Measurements from ENCODE around the gene NAPA. TPM values are rescaled to one million over a fixed set of nuclear protein-coding genes. Genes with fewer than 3 reads are reported as not detected.

Gene NAPA
- total and polyA plus RNA-seq, 9 donors: 59.4 to 101 (median 95.0) TPM

DNA sequence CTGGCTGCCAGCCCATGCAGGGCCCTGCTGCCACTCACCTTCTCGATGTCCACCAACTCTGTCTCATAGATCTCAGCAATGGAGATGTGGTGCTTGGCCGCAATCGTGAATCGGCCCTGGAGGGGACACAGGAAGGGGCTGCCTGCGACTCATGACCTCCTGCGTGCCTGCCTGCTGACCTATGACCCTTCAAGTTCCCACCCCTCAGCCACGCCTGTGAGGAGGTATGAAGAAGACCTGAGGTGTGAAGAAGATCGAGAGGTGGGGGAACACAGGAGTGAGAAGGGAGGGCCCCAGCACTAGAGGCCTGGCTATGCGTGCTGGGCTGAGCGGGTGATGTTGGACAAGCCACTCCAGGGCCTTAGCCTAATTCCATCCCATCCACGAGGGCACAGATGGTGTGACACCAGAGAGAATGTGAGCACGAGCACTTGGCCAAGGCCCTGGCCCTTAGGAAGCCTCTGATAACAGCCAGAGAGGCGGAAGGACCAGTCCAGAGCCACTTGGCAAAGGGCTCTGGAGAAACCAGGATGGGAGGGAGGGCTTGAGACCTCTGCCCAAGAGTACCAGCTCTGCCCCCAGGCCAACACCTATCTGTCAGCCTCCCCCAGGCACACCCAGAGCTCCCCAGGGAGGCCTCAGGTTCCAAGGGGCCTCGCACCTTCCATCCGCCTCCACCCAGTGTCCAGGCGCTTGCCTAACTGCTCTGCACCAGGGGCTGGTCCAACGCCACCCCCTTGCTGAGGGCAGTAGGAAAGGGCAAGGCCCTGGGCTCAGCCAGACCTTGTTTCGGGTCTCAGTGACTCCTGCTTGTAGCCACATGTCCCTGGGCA is 21.3 kb downstream of the NAPA start:
- intact Hi-C loops (cut with DNase I): loop anchor here in 1 of 4 donors (2.0 kb wide), 1 partner anchor 61 kb away; no protein-coding TSS in a partner anchor
- Histone ChIP-seq H3K27me3 (no peaks in the 10 kb centered on the region), H3K36me3 (no peaks in the 10 kb centered on the region), H3K4me1 (ENCODE audit: insufficient read depth) (no peaks in the 10 kb centered on the region), H3K4me3 (no peak overlapping the region), H3K9me3 (no peaks in the 10 kb centered on the region), H3K27ac (no peak overlapping the region)
- WGBS, 3 donors: 79 to 81% (median 79%) methylated on average over 18 of the region's 18 CpGs
- DNase-seq: no peak
- TF ChIP-seq EP300 (IDR thresholded peaks at IDR 0.05) (no peak), POLR2A (IDR thresholded peaks at IDR 0.05) (no peak)
- TF ChIP-seq, protein P1, sequence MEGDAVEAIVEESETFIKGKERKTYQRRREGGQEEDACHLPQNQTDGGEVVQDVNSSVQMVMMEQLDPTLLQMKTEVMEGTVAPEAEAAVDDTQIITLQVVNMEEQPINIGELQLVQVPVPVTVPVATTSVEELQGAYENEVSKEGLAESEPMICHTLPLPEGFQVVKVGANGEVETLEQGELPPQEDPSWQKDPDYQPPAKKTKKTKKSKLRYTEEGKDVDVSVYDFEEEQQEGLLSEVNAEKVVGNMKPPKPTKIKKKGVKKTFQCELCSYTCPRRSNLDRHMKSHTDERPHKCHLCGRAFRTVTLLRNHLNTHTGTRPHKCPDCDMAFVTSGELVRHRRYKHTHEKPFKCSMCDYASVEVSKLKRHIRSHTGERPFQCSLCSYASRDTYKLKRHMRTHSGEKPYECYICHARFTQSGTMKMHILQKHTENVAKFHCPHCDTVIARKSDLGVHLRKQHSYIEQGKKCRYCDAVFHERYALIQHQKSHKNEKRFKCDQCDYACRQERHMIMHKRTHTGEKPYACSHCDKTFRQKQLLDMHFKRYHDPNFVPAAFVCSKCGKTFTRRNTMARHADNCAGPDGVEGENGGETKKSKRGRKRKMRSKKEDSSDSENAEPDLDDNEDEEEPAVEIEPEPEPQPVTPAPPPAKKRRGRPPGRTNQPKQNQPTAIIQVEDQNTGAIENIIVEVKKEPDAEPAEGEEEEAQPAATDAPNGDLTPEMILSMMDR (IDR thresholded peaks at IDR 0.05): no peak

DNA sequence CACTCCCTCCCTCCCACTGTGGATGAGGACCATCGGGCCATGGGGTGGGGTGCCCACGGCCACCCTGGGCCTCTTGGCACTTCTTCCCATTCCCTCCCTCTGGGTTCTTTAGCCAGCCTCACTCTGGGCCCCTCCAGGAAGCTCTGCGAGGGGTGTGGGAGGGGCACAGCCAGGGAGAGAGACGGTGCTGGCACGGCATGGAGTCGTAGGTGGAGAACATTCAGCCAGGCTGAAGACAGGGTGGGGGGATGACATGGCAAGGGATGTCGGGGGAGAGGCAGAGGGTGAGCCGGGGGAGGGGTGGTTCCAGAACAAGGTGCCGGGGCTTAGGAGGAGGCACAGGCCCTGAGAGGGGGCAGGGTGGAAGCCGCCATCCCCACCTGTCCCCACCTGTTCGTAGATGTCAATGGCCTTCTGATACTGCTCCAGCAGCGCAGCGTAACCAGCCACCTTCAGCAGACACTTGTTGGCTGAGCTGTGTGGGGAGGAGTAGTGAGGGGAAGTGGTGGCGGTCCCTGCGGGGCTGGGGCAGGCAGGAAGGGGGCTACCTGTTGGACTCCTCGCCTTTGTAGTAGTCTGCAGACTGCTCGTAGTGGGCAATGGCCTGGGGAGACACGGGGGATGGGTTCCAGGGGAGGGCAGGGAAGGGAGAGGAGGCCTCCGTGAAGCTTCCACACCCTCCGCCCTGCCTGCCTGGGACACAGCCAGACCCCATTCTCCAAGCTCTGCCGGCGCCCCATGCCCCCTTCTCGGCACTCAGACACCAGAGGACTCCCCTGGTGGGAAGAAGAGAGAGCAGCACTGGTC is 22.1 kb downstream of the NAPA start:
- H3K9me3 ChIP-seq: no peaks in the 10 kb centered on the region
- H3K27me3 ChIP-seq: no peaks in the 10 kb centered on the region
- intact Hi-C loops (cut with DNase I): loop anchor here in 1 of 4 donors (2.0 kb wide), 1 partner anchor 60 kb away; no protein-coding TSS in a partner anchor
- TF ChIP-seq EP300 (IDR thresholded peaks at IDR 0.05) (no peak), POLR2A (IDR thresholded peaks at IDR 0.05) (no peak)
- TF ChIP-seq, protein P1 (IDR thresholded peaks at IDR 0.05): no peak
- H3K36me3 ChIP-seq: no peaks in the 10 kb centered on the region
- no peaks in the 10 kb centered on the region for H3K4me1 ChIP-seq (ENCODE audit: insufficient read depth)
- DNase-seq: no peak
- WGBS, 3 donors: 67 to 71% (median 68%) methylated on average over 23 of the region's 23 CpGs
- no peak overlapping the region for H3K27ac ChIP-seq
- no peak overlapping the region for H3K4me3 ChIP-seq

DNA sequence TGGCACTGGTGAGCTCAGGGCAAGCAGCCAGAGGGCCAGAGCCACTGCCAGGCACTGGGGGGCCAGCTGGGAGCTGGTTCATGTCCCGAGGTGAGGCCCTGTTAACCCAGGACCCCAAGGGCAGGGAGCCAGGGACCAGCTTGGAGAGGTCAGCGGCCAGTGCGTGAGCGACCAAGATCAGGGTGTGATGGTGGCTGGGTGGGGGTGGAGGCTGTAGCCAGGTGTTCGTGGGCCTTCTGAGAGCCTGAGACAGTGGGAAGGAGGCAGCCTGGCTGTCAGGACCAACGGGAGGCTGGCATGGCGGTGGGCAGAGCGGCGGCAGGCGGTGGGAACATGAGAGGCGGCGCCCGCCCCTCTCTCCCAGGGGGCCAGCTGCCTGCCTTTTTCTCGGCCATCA is 22.7 kb downstream of the NAPA start:
- TF ChIP-seq POLR2A (IDR thresholded peaks at IDR 0.05) (no peak), EP300 (IDR thresholded peaks at IDR 0.05) (no peak)
- TF ChIP-seq, protein P1 (IDR thresholded peaks at IDR 0.05): no peak
- Histone ChIP-seq H3K27ac (no peak overlapping the region), H3K4me1 (ENCODE audit: insufficient read depth) (no peaks in the 10 kb centered on the region), H3K36me3 (no peaks in the 10 kb centered on the region), H3K9me3 (no peaks in the 10 kb centered on the region), H3K4me3 (no peak overlapping the region), H3K27me3 (no peaks in the 10 kb centered on the region)
- intact Hi-C loops (cut with DNase I): loop anchor here in 1 of 4 donors (2.0 kb wide), 1 partner anchor 59 kb away; no protein-coding TSS in a partner anchor
- WGBS, 3 donors: 83 to 88% (median 86%) methylated on average over 13 to 14 of the region's 14 CpGs
- DNase-seq: no peak

DNA sequence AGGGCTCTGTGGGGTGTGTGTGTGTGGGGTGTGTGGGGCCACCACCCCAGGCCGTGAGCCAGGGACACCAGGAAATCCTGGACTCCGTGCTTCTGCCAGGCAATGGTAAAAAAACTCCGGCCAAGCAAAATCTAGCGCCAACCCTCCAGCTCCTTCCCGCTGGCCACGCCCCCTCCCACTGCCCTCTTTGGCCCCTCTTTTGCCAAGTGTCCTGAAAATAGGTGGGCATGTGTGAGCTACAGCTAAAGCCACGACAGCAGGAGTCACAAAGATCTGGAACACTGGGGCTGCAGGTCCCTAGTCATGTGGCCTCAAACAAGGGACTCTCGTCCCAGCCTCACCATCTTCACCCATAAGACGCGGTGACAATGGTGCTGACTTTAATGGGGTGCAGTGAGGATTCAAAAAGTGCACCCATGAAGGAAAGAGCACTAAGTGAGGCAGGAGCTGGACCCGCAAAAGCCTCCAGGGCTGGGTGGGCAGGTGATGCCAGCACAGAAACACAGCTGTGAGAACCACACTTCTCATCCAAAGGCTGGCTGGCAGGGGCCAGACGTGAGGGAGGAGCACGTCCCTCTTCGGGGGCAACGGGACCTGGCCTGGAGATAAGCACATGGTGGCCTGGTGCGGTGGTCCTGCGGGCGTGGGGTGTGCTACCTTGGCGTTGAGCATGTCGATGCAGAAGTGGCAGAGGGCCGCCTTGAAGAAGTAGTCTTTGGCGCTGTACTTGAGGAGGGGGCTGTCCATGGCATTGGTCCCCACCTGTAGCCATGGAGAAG is 23.3 kb downstream of the NAPA start:
- TF ChIP-seq POLR2A (IDR thresholded peaks at IDR 0.05) (no peak), EP300 (IDR thresholded peaks at IDR 0.05) (no peak)
- TF ChIP-seq, protein P1 (IDR thresholded peaks at IDR 0.05): no peak
- no peak overlapping the region for H3K27ac ChIP-seq
- no peaks in the 10 kb centered on the region for H3K27me3 ChIP-seq
- no peaks in the 10 kb centered on the region for H3K9me3 ChIP-seq
- no peaks in the 10 kb centered on the region for H3K4me1 ChIP-seq (ENCODE audit: insufficient read depth)
- no peak for DNase-seq
- intact Hi-C loops (cut with DNase I): loop anchor here in 1 of 4 donors (2.0 kb wide), 1 partner anchor 59 kb away; no protein-coding TSS in a partner anchor
- WGBS, 3 donors: 80 to 84% (median 80%) methylated on average over 22 of the region's 22 CpGs
- no peaks in the 10 kb centered on the region for H3K36me3 ChIP-seq
- no peak overlapping the region for H3K4me3 ChIP-seq

Data from ovary (tissue), 9 donors.